Measurements from ENCODE around the gene IFFO2.

The IFFO2 gene

GRCh38 chr1:18998016-18998724 lies 41.7 kb upstream of the IFFO2 start:
- TF ChIP-seq EGR1 (IDR thresholded peaks at IDR 0.05): no peak
- no peak for TF ChIP-seq RAD21 (IDR thresholded peaks at IDR 0.05; ENCODE audit: low read depth)

DNA sequence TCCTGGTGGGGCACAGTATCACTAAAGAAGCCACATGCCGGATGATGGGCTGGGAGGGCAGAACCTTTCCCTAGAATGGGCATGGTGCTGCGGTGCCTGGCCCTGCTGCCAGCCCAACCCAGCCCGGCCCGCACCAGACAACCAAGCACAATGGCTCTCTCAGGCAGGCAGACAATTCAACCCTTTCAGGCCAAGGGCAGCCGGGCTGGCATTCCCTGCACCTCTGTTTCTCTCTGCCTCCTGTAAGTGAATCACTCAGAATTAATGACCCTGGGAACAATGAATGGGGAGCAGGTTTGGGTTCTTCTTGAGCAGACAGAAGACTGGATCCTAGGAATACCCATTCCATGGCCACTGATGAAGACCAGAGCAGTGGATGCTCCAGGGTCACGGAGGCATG lies 41.0 kb upstream of the IFFO2 start:
- no peak for TF ChIP-seq CREB1 (IDR thresholded peaks at IDR 0.05; ENCODE audit: low read depth)
- TF ChIP-seq FOXM1 (IDR thresholded peaks at IDR 0.05; ENCODE audit: borderline replicate concordance, low read depth): no peak
- TF ChIP-seq CEBPB (IDR thresholded peaks at IDR 0.05): no peak
- no peak for TF ChIP-seq TCF12 (IDR thresholded peaks at IDR 0.05; ENCODE audit: low read depth)
- no peak for TF ChIP-seq TEAD4 (IDR thresholded peaks at IDR 0.05)
- TF ChIP-seq EP300 (IDR thresholded peaks at IDR 0.05; ENCODE audit: borderline replicate concordance): no peak
- no peak for TF ChIP-seq EGR1 (IDR thresholded peaks at IDR 0.05)
- TF ChIP-seq RAD21 (IDR thresholded peaks at IDR 0.05; ENCODE audit: low read depth): no peak
- TF ChIP-seq NFIC (IDR thresholded peaks at IDR 0.05): no peak
- TF ChIP-seq TAF1 (IDR thresholded peaks at IDR 0.05; ENCODE audit: low read depth): no peak
- TF ChIP-seq YY1 (IDR thresholded peaks at IDR 0.05; ENCODE audit: low read depth): no peak
- no peak for TF ChIP-seq ZBTB7A (IDR thresholded peaks at IDR 0.05; ENCODE audit: low read depth)

GRCh38 chr1:18996548-18997177 lies 40.2 kb upstream of the IFFO2 start:
- TF ChIP-seq YY1 (IDR thresholded peaks at IDR 0.05; ENCODE audit: low read depth) (no peak), NFIC (IDR thresholded peaks at IDR 0.05) (no peak), TAF1 (IDR thresholded peaks at IDR 0.05; ENCODE audit: low read depth) (no peak), EP300 (IDR thresholded peaks at IDR 0.05; ENCODE audit: borderline replicate concordance) (no peak), FOXM1 (IDR thresholded peaks at IDR 0.05; ENCODE audit: borderline replicate concordance, low read depth) (no peak), EGR1 (IDR thresholded peaks at IDR 0.05) (no peak), CEBPB (IDR thresholded peaks at IDR 0.05) (no peak), TCF12 (IDR thresholded peaks at IDR 0.05; ENCODE audit: low read depth) (no peak), RAD21 (IDR thresholded peaks at IDR 0.05; ENCODE audit: low read depth) (no peak), CREB1 (IDR thresholded peaks at IDR 0.05; ENCODE audit: low read depth) (no peak), TEAD4 (IDR thresholded peaks at IDR 0.05) (no peak), ZBTB7A (IDR thresholded peaks at IDR 0.05; ENCODE audit: low read depth) (no peak), REST (IDR thresholded peaks at IDR 0.05; ENCODE audit: low read depth) (no peak)
- TF ChIP-seq, protein P1, sequence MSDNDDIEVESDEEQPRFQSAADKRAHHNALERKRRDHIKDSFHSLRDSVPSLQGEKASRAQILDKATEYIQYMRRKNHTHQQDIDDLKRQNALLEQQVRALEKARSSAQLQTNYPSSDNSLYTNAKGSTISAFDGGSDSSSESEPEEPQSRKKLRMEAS (IDR thresholded peaks at IDR 0.05): no peak
- TF ChIP-seq, protein P2, sequence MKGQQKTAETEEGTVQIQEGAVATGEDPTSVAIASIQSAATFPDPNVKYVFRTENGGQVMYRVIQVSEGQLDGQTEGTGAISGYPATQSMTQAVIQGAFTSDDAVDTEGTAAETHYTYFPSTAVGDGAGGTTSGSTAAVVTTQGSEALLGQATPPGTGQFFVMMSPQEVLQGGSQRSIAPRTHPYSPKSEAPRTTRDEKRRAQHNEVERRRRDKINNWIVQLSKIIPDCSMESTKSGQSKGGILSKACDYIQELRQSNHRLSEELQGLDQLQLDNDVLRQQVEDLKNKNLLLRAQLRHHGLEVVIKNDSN (IDR thresholded peaks at IDR 0.05): no peak

DNA sequence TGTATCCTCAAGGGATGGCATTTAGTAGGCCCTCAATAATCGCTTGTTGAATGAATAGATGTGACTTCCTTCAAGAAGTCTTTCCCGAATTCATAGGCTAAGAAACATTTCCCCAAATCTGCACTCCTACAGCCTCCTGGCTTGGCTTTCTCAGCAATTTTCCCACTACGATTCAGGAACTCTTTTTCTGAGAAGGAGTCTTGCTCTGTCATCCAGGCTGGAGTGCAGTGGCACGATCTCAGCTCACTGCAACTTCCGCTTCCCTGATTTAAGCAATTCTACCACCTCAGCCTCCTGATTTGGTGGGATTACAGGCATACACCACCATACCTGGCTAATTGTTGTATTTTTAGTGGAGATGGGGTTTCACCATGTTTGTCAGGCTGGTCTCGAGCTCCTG lies 37.9 kb upstream of the IFFO2 start:
- TF ChIP-seq EGR1 (IDR thresholded peaks at IDR 0.05) (no peak), FOXM1 (IDR thresholded peaks at IDR 0.05; ENCODE audit: borderline replicate concordance, low read depth) (no peak), EP300 (IDR thresholded peaks at IDR 0.05; ENCODE audit: borderline replicate concordance) (no peak), YY1 (IDR thresholded peaks at IDR 0.05; ENCODE audit: low read depth) (no peak), ZBTB7A (IDR thresholded peaks at IDR 0.05; ENCODE audit: low read depth) (no peak), TAF1 (IDR thresholded peaks at IDR 0.05; ENCODE audit: low read depth) (no peak)

GRCh38 chr1:18992646-18993045 lies 36.2 kb upstream of the IFFO2 start:
- TF ChIP-seq NFIC (IDR thresholded peaks at IDR 0.05) (no peak), TAF1 (IDR thresholded peaks at IDR 0.05; ENCODE audit: low read depth) (no peak), REST (IDR thresholded peaks at IDR 0.05; ENCODE audit: low read depth) (no peak), YY1 (IDR thresholded peaks at IDR 0.05; ENCODE audit: low read depth) (no peak), FOXM1 (IDR thresholded peaks at IDR 0.05; ENCODE audit: borderline replicate concordance, low read depth) (no peak)

DNA sequence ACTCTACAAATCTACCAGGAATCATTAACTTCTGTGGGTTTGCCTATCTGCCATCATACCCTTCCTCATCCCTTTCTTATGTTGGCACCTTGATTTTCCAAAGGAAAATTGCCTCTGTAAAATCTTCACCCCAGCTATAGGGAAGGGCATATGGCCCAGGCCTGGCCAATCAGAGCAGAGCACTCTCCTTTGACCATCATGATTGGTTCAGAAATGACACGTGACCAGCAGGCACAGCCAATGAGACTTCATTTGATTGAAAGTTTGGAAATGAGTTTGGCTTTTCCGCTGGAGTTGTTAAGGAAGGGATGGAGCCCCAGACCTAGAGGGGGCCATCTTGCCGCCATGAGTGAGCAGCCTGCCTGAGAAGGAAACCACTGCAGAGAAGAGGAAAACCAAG lies 35.1 kb upstream of the IFFO2 start:
- TF ChIP-seq YY1 (IDR thresholded peaks at IDR 0.05; ENCODE audit: low read depth) (no peak), TAF1 (IDR thresholded peaks at IDR 0.05; ENCODE audit: low read depth) (no peak)
- TF ChIP-seq, protein P2 (IDR thresholded peaks at IDR 0.05): peak; percentile 64

All from Ishikawa (cell line).